Eye (tissue), 1 donor: Measurements from ENCODE around the gene LGMN.
"Not testable (repeated sequence)": the region's sequence is repeated elsewhere in the genome, so short reads cannot be mapped to it uniquely, and the experiment has no call there.

Source experiments
- DNase-seq: peaks from one replicate; pipeline ENCODE4 v3.0.0-alpha.2; 2015

The LGMN gene

GRCh38 chr14:92692822-92693226 lies 55.6 kb downstream of the LGMN start:
- no peak for DNase-seq

DNA sequence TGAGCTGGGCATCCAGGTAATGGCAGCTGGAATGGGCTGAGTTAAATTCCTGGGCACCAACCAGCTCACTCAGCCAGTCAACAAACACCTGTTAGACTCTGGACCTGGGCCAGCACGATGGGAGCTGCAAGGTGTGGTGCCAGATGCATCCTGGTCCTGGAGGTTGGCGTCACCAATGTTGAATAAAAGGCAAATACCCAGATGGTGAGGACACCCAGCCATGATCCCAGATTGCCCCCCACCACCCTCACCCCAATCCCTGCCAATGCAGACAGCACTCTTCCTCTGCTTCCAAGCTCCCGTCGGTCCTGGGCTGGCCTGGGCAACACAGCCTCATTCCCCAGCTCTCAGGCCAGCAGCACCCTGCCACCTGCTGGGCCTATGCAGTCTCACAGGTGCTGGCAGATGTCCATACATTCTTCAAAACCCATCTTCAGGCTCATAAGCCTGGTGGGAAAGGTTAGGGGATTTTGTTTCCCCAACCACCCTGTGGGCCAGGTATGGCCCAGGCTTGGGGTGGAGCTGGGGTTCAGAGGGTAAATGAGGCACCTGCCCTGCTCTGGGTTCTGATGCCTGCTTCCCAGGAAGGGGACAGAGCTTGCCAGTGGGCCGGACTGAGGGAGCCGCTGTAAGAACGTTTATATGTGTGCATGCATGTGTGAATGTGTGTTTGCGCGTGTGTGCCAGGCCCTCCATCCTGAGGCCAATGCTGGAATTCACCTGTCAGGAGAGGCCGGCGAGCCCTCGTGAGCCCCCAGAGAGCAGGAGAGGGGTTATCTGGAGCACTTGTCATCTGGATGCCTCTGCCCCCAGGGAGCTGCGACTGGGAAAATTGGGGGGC lies 58.0 kb downstream of the LGMN start:
- DNase-seq: peak; percentile 39

DNA sequence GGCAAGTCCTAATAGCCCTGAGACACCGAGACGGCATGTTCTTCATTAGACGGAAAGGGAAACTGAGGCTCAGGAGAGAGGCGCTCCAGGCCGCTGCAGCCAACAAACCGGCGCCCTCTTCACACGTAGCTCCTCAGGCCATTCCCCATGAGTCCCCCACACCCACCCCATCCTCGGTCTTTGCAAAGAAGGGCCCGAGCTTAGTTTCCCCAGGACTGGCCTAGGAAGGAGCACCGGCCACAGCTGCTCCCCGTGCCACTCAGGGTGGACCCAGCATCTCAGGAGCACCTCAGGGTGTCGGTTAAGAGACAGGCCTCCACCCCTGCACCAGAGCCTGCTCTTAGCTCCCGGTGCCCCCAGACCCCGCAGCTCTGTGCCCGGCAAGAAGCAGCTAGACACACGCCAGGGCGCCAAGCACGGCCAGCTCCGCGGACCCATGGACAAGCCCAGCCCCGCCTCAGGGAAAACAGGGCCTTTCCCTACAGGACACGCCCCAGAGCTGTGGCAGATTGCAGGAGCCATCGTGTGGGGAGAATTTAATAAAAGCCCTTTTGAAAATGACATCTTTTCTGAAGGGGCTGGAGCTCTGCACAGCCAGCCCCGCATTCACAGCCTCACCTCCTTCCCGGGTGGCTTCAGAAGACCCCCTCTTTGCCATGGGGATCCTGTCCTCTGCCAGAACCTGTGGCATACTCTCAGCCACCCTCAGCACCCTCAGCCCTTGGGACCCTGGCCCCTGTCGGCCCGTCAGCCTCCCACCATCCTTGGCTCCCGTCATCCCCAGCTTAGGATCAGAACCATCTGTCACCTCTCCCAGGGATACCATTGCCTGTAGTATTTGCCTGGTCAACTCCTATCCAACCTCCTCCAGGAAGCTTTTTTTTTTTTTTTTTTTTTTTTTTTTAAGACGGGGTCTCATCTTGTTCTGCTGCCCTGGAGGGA lies 59.7 kb downstream of the LGMN start:
- no peak for DNase-seq

- peak; percentile 71 for DNase-seq
Measured at GRCh38 chr14:92687681-92688433, 60.6 kb downstream of the LGMN start.

- DNase-seq: peak; percentile 93
Measured at GRCh38 chr14:92686900-92687427, 61.5 kb downstream of the LGMN start.

DNA sequence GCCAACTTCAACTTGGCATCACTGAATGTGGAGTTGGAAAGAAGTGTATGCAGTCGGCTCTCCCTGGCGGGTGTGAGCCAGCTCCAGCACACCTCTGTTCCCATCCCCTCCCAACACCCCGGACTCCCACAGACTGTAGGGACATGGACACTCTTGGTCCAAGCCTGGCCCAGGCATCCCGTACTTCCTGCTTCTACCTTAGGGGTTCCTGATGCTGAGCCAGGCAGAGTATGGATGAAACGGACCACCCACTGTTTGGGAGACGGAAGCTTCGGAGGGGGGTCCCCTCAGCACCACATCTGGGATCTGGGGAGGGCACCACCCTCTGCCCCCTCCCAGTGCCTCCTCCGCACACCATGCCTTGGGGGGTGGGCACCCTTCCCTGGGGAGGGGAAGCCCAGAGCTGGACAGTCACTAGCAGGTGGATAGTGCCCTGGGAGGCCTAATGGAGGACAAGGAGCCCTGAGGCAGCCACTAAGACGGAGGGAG lies 62.0 kb downstream of the LGMN start:
- no peak for DNase-seq

DNA sequence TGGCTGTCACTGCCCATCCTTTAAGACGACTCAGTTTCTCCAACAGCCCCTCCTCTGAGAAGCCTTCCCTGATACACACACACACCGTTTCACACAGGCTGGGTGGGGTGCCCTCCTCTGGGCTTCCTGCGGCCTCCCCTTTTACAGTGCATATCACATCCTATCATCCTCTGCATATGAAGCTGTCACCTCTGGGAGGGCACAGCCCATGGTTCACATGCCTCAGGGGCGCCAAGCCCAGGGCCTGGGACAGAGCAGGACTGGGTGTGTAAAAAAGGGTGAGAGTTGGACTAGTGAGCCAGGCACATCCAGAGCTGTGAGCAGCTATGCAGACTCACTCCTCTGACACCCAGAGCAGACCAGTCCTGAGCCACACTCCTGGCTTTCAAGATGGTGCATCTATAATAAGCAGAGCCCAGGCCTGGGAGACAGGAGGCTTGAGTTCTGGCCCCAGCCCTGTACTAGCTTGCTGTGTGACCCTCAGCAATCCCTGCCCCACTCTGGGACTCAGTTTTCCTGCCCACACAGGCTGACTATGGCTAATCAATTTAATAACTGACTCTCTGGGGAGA lies 62.6 kb downstream of the LGMN start:
- no peak for DNase-seq

DNA sequence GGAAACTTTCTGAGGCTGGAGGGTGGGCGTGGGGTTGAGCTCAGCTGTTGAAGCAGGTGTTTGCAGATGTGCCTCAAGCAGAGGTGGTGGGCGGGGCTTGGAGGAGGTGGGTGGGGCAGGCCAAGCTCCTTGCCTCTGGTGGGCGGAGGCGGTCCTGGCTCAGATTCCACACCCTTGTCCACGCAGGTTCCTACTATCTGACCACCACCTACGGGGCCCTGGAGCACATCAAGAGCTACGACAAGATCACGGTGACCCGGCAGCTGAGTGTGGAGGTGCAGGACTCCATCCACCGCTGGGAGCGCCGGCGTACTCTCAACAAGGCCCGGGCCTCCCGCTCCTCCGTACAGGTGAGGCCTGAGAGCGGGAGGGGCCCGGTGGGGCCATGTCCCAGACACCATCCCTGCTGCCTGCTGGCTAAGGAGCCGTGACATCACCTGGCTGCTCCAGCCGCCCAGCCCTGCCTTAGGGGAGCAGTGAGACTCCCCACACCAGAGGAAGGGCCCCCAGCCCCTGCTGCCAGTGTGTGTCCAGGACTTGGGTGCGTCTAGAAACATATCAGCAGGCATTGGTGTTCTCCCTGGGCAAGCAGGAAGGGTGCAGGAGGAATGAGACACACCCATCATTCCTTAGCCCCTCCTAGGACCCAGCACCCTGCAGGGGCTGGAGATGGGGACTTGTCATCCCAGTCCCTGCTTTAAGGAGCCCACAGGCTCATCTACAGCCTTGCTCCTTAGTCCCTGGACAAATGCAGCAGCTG lies 63.4 kb downstream of the LGMN start:
- no peak for DNase-seq

- no peak for DNase-seq
Measured at GRCh38 chr14:92683041-92683440, 65.4 kb downstream of the LGMN start.

DNA sequence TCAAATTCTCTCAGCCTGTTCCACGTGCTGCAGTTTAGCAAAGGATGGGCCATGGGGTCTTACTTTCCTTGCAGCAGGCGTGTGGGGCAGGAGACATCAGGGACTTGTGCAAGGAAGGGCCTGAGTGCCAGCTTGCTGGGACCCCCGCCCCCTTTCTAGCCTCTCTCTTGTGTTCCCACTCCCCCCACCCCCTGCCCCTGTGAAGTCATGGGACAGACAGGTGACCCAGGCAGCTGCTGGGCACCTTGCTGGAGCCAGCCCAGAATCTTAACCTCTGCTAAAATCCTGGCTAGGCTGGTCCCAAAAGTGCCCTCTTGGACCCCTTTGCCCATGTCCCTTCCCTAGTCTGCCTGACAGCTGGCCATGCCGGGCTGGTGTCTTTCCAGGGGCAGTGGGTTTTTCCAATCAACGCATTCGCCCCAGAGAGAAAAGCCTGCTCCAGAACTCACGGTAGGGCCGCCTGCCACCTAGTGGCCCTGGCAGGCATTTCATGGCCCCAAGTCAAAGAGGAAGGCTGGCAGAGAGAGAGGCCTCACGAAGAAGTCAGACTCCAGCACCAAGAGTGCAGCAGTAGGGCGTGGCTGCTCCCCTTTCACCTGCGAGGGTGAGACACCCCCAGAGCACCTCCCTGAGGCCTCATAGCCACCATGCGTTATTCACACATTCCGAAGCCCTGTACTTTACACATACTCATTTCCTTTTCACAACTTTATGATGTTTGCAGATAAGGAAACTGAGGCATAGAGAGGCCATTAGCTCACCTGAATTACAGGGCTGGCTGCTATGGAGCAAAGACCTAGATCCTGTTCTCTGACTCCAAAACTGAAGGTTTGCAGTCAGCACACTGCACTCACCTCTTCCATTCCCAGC lies 67.4 kb downstream of the LGMN start:
- peak; percentile 89 for DNase-seq

GRCh38 chr14:92680330-92680729 lies 68.1 kb downstream of the LGMN start:
- not testable (repeated sequence) for DNase-seq

GRCh38 chr14:92679246-92679645 lies 69.2 kb downstream of the LGMN start:
- no peak for DNase-seq

GRCh38 chr14:92678766-92679165 lies 69.7 kb downstream of the LGMN start:
- DNase-seq: no peak

GRCh38 chr14:92677955-92678354 lies 70.5 kb downstream of the LGMN start:
- no peak for DNase-seq

GRCh38 chr14:92677087-92677668 lies 71.2 kb downstream of the LGMN start:
- no peak for DNase-seq

- no peak for DNase-seq
Measured at GRCh38 chr14:92676403-92677086, 71.9 kb downstream of the LGMN start.

GRCh38 chr14:92675976-92676375 lies 72.5 kb downstream of the LGMN start:
- DNase-seq: no peak

DNA sequence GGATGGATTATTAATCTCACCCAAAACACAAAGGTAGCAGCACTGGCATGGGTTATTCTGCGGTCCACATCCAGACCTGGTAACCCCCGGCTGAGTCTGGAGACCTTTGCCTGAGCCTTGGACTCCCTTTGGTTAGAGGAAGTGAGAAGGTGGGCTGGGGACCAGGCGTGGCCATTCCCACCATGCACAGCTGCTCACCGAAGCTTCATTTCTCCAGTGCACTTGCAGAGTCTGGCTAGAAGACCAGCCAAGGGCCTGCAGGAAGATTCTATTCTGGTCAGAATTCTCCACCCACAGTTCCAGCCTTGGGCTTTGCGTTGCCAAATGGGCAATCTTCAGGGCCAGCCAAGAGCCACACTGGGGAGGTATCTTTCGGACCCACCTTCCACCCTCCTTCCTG lies 73.0 kb downstream of the LGMN start:
- DNase-seq: no peak

GRCh38 chr14:92673601-92674150 lies 74.8 kb downstream of the LGMN start:
- no peak for DNase-seq
